GM18873 (cell line): ENCODE measurements around the gene IQCE.
"Not testable (repeated sequence)": the region's sequence is repeated elsewhere in the genome, so short reads cannot be mapped to it uniquely, and the experiment has no call there.

Experiments
- ATAC-seq: cut with Tn5 transposase; IDR thresholded peaks from one replicate; pipeline ENCODE4 v1.9.1; 2021; ENCODE audit warnings: mild to moderate bottlenecking, moderate library complexity, moderate number of reproducible peaks; ENCODE audit not compliant: unreplicated experiment, low FRiP score

IQCE gene

GRCh38 chr7:2521341-2521745 lies 37.4 kb upstream of the IQCE start:
- no peak for ATAC-seq

GRCh38 chr7:2521952-2522591 lies 36.7 kb upstream of the IQCE start:
- no peak for ATAC-seq

GRCh38 chr7:2522780-2523433 lies 35.9 kb upstream of the IQCE start:
- ATAC-seq, result no peak

- ATAC-seq, result no peak
Measured at GRCh38 chr7:2523461-2523936, 35.3 kb upstream of the IQCE start.

GRCh38 chr7:2523941-2524807 lies 34.6 kb upstream of the IQCE start:
- no peak for ATAC-seq

- no peak for ATAC-seq
Measured at GRCh38 chr7:2524808-2525657, 33.7 kb upstream of the IQCE start.

- no peak for ATAC-seq
Measured at GRCh38 chr7:2525658-2526630, 32.8 kb upstream of the IQCE start.

- no peak for ATAC-seq
Measured at GRCh38 chr7:2526659-2527504, 31.9 kb upstream of the IQCE start.

- ATAC-seq, result no peak
Measured at GRCh38 chr7:2527505-2528467, 31.0 kb upstream of the IQCE start.

GRCh38 chr7:2528481-2529095 lies 30.2 kb upstream of the IQCE start:
- no peak for ATAC-seq

GRCh38 chr7:2529161-2530070 lies 29.4 kb upstream of the IQCE start:
- no peak for ATAC-seq

GRCh38 chr7:2530071-2530987 lies 28.4 kb upstream of the IQCE start:
- ATAC-seq, result no peak

- not testable (repeated sequence) for ATAC-seq
Measured at GRCh38 chr7:2530994-2531795, 27.6 kb upstream of the IQCE start.

GRCh38 chr7:2531796-2532110 lies 27.0 kb upstream of the IQCE start:
- not testable (repeated sequence) for ATAC-seq
